Measurements from ENCODE around the gene MYOCD.
"Not testable (repeated sequence)": the region's sequence is repeated elsewhere in the genome, so short reads cannot be mapped to it uniquely, and the experiment has no call there.

The MYOCD gene

GRCh38 chr17:12665263-12666210 is at the start of gene MYOCD:
MYOCD (plus strand) TSS chr17:12665890; CDS start chr17:12666189, 299 bp downstream.
- no peak for DNase-seq (ENCODE audit: low read depth in 2 of 2, low spot score in 1 of 2)

- no peak for DNase-seq (ENCODE audit: low read depth in 2 of 2, low spot score in 1 of 2)
Observed at GRCh38 chr17:12616161-12616560, 49.5 kb upstream of the MYOCD start.

GRCh38 chr17:12618557-12618956 is 47.1 kb upstream of the MYOCD start:
- no peak for DNase-seq (ENCODE audit: low read depth in 2 of 2, low spot score in 1 of 2)

- no peak for DNase-seq (ENCODE audit: low read depth in 2 of 2, low spot score in 1 of 2)
Observed at GRCh38 chr17:12619459-12620199, 46.1 kb upstream of the MYOCD start.

- DNase-seq (ENCODE audit: low read depth in 2 of 2, low spot score in 1 of 2), result no peak
Observed at GRCh38 chr17:12620200-12620720, 45.4 kb upstream of the MYOCD start.

- DNase-seq (ENCODE audit: low read depth in 2 of 2, low spot score in 1 of 2), result no peak
Observed at GRCh38 chr17:12622726-12623125, 43.0 kb upstream of the MYOCD start.

GRCh38 chr17:12623220-12623848 is 42.4 kb upstream of the MYOCD start:
- DNase-seq (ENCODE audit: low read depth in 2 of 2, low spot score in 1 of 2), result no peak

- DNase-seq (ENCODE audit: low read depth in 2 of 2, low spot score in 1 of 2), result no peak
Observed at GRCh38 chr17:12624211-12624610, 41.5 kb upstream of the MYOCD start.

GRCh38 chr17:12625092-12625491 is 40.6 kb upstream of the MYOCD start:
- no peak for DNase-seq (ENCODE audit: low read depth in 2 of 2, low spot score in 1 of 2)

GRCh38 chr17:12627177-12627629 is 38.5 kb upstream of the MYOCD start:
- DNase-seq (ENCODE audit: low read depth in 2 of 2, low spot score in 1 of 2), result no peak

- DNase-seq (ENCODE audit: low read depth in 2 of 2, low spot score in 1 of 2), result no peak
Observed at GRCh38 chr17:12627781-12628451, 37.8 kb upstream of the MYOCD start.

- DNase-seq (ENCODE audit: low read depth in 2 of 2, low spot score in 1 of 2), result no peak
Observed at GRCh38 chr17:12631076-12631475, 34.6 kb upstream of the MYOCD start.

- no peak for DNase-seq (ENCODE audit: low read depth in 2 of 2, low spot score in 1 of 2)
Observed at GRCh38 chr17:12632785-12633184, 32.9 kb upstream of the MYOCD start.

GRCh38 chr17:12634789-12635414 is 30.8 kb upstream of the MYOCD start:
- no peak for DNase-seq (ENCODE audit: low read depth in 2 of 2, low spot score in 1 of 2)

GRCh38 chr17:12635996-12636395 is 29.7 kb upstream of the MYOCD start:
- DNase-seq (ENCODE audit: low read depth in 2 of 2, low spot score in 1 of 2), result not testable (repeated sequence)

GRCh38 chr17:12637015-12637414 is 28.7 kb upstream of the MYOCD start:
- no peak for DNase-seq (ENCODE audit: low read depth in 2 of 2, low spot score in 1 of 2)

- no peak for DNase-seq (ENCODE audit: low read depth in 2 of 2, low spot score in 1 of 2)
Observed at GRCh38 chr17:12637745-12638651, 27.7 kb upstream of the MYOCD start.

- no peak for DNase-seq (ENCODE audit: low read depth in 2 of 2, low spot score in 1 of 2)
Observed at GRCh38 chr17:12640364-12640763, 25.3 kb upstream of the MYOCD start.

GRCh38 chr17:12641084-12641483 is 24.6 kb upstream of the MYOCD start:
- no peak for DNase-seq (ENCODE audit: low read depth in 2 of 2, low spot score in 1 of 2)
